HG03175 (cell line): ENCODE data around the gene CAMSAP2.
"Not testable (repeated sequence)": the region's sequence is repeated elsewhere in the genome, so short reads cannot be mapped to it uniquely, and the experiment has no call there.

ENCODE experiments used
- ATAC-seq: cut with Tn5 transposase; IDR thresholded peaks from one replicate; pipeline ENCODE4 v1.9.1; 2021; ENCODE audit warnings: mild to moderate bottlenecking, moderate library complexity; ENCODE audit not compliant: unreplicated experiment

The CAMSAP2 gene

DNA sequence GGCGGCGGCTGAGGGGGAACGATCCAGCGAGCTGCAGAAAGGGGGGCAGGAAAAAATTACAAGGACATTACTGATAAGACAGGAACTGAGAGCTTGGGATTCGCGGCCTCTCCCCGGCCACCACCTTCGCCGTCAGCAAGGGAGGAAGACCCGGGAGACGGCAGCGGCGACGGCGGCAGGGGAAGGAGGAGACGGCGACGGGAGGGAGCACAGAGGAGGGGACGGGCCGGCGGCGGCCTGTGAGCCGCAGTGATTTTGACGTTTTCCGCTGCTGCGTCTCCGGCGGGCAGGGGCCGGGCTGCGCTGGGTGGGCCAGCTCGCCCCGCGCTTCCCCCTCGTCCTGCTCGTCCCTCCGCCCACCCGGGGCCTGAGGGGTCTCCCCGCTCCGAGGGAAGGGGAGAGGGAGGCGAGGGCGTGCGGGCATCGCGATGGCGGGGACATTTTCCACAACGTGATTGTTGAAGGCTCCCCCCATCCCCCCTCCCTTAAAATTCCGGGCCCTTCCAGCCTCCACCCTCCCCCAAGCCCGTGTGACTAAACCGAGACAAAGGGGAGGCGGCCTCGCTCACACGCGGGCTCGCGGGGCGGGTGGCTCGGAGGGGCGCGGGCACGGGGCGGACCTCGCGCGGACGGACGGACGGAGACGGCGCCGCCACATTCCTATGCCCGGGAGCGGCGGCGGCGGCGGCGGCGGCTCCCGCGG is 407 bp downstream of the CAMSAP2 start:
- peak; percentile 66 for ATAC-seq

DNA sequence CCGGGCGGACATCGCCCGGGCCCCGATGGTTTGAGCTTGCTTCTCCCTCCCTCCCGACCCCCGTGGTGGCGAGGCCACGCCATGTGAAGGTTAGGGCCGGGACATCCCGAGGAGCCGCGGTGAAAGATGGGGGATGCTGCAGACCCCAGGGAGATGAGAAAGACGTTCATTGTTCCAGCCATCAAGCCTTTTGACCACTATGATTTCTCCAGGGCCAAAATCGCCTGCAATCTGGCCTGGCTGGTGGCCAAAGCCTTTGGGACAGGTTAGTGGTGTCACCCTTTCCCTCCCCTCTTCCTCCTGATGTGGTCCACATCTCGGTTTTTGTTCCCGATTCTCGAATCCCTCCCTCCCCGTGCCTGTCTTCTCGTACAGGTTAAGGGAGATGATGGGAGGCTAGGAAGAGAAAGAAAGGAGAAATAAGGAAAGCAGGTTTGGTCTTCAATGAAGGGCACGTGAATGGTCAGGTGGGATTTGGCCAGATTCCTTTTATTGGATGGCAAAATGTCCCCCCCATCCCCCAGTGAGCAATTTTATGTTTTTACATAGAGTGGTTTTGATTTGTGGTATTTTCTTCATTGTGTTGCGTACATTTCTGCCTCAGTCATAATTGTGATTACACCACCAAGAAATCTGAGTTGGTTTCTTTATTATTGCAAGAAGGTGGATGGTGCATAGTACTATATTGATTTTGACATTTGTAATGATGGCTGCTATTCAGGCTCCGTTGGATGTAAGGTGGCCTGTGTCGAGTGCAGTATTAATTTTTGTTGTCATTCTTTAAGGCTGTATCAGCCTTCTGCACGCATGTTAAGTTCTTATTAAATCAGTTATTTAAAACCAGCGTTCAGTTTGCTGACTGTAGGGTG is 1.2 kb downstream of the CAMSAP2 start:
- ATAC-seq = no peak

DNA sequence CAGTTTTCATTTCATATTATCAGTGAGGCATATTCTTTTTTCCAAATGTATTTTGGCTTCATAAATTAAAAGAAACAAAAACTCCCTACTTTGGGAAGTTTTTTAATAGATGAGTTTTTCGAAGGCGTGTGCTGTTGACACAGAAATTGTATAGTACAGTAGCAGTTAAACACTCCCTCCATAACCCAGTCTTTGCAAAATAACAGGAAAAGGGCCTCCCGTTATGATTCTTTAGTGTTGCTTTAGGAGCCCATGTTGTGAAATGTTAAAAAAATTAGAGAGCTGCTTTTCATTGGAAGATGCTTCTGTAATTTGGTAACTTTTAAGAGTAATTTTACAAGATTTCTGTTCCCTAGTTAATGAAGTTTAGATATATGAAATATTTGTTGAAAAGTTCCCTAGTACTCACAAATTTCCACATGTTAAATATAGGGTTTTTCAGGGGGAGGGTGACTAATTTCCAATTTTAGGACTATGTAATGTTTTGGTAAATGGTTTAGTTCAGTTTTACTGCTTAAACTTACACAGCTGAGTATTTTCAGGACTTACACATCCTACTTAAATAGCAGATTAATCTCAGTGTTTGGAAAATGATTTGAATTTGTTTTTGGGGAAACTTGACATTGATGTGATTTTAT is 2.0 kb downstream of the CAMSAP2 start:
- no peak for ATAC-seq

DNA sequence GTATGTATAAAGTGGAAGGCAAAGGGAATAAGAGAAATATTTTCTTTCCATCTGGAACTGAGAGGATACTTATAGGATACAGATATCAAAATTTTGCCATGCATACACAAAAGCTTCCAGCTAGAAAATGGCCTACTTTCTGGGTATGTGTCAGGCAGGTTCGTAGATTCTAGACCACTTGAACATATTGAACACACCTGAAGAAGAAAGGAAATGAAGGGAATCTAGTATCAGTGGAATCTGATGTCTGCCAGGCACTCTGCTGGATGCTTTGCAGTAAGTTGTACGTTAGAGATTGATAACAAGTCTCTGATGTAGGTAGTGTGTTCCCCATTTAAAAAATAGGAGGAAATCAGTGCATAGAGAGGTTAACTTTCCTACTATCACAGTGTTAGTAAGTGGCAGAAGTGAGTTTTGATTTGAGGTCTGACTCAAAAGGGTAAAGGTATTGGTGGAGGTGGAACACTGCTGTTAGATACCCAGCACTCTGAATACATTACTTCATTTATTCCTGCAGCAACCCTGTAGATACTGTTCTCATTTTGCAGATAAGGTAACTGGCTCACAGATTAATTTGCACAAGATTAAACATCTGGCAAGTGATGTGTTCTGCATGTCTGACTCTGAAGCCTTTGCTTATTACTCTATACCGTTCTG is 3.0 kb downstream of the CAMSAP2 start:
- ATAC-seq = no peak

DNA sequence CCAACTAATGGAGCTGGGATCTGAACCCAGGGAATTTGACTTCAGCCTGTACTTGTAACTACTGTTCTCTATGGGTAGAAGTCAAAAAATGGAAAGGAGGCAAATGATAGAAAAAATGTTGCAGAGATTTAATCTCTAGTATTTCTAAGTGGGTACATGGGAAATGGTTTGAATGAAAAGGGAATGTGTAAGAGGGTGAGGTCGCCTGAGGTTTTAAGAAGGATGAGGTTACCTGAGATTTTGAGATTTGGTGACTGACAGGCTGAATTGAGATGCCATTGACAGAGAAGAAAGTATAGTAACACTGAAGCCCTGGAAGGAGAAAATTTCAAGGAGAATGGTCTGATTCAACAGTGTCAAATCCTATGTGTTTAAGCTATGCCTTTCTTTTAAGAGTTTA is 5.5 kb downstream of the CAMSAP2 start:
- no peak for ATAC-seq

DNA sequence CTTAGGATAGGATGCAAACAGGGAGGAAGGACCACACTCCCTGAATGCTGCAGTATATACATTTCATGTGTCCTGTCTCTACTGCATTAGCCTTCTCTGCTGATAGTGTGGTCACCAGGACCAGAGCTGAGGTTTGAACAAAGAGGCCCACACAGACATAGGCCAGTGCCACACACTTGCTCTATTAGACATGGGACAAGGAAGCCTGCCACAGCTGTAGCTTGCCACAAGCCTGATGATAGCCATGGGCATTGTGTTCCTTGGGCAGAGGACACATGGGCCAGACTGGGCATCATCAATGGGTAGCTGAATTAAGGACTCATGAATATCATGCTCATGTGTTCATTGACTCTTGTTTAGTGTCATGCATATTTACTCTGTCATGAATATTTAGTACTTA is 10.4 kb downstream of the CAMSAP2 start:
- ATAC-seq = no peak

DNA sequence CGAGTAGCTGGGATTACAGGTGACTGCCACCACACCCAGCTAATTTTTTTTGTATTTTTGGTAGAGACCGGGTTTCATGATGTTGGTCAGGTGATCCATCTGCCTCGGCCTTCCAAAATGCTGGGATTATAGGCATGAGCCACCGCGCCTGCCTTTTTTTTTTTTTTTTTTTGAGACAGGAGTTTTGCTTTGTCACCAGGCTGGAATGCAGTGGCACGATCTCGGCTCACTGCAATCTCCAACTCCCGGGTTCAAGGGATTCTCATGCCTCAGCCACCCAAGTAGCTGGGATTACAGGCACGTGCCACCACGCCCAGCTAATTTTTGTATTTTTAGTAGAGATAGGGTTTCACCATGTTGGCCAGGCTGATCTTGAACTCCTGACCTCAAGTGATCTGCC is 12.1 kb downstream of the CAMSAP2 start:
- ATAC-seq = not testable (repeated sequence)

DNA sequence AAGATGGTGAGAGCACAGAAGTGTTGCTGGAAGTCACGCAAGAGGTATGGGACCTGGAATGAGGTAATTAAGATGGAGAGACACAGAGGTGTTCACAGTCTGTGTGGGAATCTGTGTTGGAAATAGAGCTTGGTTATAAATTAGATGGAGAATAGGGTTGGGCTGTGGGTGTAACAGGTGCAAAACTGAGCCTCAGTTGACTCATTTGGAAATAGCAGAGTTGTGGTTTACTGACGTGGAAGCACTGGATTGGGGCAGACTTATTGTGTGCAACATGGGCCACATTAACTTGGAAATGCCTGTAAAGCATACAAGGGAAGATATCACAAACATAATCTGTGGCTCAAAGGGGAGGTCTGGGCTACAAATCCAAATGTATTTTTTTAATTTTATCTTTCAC is 13.0 kb downstream of the CAMSAP2 start:
- peak; percentile 85 for ATAC-seq

DNA sequence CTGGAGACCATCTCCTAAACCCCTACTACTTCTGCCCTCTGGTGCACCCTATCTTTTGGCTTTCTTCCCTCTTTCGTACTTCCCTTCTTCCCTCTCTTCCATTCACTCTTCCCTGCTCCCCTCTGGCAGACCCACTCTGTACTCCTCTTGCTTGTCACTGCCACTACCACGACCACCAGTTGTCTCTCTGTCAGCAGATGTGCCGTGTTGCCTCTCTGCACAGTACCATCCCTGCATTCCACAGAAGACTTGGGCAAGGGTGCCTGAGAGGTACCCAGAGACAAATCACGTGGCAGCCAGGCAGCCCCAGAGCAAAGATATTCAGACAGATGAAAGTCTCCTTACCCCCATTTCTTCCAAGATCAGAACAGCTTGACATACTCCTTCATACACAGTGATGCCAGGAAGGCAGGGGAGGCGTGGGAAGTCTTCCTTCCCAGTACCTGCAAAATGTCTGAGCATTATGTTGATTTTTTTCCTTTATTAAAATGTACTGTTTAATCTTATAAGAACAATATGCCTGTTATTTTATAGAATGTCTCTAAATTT is 15.0 kb downstream of the CAMSAP2 start:
- no peak for ATAC-seq

DNA sequence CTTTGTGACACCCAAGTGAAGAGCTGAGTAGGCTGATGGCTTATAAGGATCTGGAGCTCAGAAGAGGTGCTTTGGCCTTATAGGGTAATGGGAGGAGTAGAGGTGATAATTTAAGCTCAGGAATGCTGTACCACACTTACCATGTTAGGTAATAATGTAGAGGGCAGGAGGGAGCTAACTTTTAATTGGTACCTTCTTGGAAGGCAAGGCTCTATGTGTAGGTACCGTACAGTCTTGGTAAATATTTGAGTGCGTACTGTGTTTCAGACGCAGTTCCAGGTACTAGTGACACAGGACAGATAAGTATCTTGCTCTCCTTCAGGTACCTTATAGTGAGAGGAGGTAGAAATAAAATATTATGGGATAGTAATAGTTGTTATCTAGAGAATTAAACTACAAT is 16.8 kb downstream of the CAMSAP2 start:
- ATAC-seq = no peak

DNA sequence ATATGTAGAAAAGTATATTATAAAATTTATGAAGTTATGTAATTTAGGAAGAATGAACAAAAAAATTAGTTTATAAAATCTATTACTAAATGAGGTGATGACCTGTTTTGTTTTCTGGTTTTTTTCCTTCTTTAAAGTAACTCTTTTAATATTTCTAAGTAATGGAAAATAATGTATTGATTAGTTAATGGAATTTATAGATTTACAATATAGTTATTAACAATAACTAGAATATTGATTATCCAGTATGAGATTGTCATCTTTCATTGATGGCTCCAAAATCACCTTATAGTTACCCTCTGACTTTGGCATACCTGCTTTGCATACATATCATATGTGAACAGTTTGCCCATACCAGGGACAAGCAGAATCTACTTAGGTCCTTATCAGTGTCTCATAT is 23.4 kb downstream of the CAMSAP2 start:
- ATAC-seq = no peak

DNA sequence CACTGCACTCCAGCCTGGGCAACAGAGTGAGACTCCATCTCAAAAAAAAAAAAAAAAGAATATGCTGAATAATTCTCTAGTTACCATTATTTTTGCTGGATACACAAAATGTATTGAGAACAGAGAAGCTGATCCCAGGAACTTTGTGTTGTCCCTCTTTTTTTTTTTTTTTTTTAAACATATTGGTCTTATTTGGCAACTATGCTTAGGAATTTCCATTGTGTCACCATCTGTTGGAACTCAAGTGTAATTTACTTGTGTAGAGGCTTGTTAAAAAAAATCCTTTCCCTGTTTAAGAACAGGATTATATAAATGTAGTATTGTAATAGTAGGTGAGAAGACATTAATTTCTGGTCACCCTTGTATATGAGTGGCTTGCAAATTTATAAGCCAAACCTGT is 28.6 kb downstream of the CAMSAP2 start:
- no peak for ATAC-seq

DNA sequence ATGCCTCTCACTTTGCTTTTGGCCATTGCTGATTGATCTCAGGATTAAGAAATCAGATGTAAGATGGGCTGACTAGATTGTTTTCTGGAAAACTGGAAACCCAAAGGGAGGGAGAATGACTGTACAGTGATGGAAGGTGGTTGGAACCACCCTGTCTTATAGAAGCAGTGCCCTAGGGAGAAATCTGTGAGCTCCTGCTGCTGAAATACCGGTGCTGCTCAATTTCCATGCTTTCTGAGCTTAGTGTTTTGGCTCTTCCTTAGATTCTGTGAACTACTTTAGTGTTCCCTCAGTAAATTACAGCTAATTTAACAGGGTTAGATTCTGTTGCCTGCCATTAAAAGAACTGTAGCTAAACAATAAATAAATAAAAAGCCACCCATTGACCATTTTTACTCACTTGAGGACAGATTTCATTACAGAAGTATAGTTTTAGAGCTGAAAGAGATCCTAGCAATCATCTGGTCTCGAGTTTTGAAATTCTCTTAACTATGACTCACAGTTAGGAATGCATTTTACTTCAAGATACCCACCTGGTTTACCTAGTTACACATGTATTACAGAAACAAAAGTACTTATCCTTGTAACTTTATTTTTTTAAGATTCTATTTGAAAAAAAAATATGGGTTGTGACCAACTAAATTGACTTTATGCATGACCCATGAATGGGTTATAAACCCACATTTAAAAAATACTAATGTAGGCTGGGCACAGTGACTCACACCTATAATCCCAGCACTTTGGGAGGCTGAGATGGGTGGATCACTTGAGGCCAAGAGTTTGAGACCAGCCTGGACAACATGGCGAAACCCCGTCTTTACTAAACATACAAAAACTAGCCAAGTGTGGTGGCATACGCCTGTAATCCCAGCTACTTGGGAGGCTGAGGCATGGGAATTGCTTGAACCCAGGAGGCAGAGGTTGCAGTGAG is 33.2 kb downstream of the CAMSAP2 start:
- no peak for ATAC-seq

DNA sequence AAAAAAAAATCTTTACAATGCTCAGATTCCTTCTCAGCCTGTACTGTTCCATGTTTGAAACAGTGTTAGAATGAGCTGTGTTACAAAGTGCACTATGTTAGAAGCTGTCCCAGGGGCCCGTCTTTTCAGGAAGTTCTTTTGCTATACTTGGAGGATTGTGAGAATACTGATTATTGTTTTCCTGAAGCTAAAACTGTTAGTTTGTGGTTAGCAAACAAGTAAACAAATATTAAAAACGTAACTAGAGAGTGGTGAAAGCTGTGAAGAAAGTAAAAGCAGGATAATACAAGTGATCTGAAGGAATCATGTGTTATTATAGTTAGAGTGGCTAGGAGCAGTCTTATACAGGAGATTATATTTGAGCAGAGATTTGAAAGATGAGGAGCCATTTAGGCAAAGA is 35.6 kb downstream of the CAMSAP2 start:
- ATAC-seq = no peak

DNA sequence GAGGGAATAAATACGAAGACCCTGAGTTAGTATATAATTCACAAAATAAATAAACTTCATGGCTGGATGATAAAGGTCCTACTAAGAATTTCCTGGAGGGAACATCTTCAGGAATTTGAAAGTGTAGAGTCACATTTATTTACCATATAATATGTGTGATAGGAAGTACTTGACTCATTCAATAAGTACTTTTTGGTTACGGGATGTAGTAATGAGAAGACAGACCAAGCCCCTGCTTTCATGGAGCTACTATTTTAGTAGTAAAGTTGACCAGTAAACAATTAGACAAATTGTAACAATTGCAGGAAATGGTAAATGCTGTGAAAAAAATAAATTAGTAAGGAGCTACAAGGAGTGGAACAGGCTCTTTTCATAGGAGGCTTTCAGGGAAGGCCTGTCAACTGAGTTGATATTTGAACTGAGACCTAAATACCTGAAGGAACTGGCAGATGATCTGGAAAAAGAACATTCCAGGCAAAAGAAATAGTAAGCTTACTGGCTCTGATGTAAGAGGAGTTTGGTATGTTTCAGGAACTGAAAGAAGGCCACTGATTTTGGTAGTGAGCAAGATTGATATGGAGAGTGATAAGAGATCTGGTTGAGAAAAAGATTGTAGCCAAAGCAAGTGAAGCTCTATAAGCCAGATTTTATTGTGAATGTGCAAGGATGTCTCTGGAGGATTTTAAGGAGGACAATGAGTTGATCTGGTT is 36.2 kb downstream of the CAMSAP2 start:
- no peak for ATAC-seq

DNA sequence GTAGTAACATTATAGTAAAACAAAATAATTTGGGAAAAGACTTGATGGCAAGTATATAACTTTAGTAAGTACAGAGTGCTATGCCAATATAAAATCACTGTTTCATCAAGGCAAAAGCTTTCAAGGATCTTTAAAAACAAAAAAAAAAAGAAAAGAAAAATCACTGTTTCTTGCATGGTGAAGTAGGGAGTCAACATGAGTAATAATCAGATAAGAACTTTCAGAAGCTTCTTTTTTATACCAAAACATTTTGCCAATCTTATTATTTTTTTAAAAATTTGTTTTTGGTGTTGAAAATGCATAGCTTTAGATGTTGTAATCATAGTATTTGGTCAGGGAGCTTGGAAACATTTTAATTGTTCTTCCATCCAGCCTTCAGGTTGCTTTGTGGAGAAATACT is 37.2 kb downstream of the CAMSAP2 start:
- no peak for ATAC-seq

DNA sequence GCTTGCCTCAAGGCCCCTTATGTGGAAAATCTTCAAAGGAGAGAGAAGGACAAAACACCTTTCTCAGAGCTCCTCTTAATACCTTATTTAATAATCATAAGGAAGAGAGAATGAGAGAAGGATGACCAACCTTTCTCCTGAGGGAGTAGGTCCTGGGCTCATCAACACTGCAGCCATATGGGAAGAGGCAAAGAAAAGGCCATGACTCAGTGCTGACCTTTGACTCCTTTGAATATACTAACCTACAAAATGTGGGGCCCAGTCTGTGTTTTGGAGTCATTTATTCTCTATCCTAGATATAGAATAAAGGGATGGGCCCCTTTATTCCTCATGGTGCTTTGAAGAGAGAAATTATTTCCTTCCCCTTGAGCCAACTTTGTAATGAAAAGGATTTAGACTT is 38.3 kb downstream of the CAMSAP2 start:
- ATAC-seq = no peak

DNA sequence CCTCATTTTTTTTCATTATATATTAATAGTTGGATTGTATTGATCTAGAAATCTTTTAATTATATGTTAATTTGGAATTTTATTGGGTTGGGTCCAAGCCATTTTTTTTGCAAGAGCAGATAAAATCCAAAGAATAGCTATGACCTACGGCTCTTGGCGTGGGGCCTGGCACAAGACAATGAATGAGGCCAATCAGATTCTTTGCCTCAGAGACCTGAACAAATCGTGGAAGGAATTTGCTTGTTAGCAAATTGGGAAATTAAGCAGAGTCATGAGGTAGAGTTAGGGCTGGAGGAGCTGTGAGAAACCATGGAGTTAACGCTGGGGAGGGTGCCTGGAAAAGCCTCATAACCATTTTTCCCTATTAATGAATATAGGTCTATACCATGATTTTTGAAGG is 40.1 kb downstream of the CAMSAP2 start:
- no peak for ATAC-seq

DNA sequence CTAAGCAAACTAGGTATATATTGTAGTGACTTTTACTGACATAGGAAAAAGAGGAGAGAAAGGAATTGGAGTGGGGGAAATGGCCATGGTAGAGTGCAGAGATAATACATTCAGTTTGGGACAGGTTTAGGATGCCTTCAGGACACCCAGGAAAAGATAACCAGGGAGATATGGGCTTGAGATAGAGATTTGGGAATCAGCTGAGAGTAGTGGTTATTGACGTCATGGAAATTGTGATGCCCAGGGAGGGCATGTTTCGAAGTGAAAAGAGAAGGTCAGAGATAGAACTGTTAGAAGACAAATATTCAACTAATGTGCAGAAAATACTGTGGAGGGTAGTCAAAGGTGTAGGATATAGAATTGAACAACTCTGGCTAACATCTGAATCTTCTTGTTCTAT is 40.6 kb downstream of the CAMSAP2 start:
- ATAC-seq = no peak
